Vagina (tissue), 2 donors: Measurements from ENCODE around the gene MST1R.

ENCODE experiments used
- CTCF ChIP-seq, 3 experiments: fragments of 450-650 bp in 2 of 3; fragments of 200-600 bp in 1 of 3; sonication (generic) in 1 of 3; IDR thresholded peaks; one replicate each; pipeline ENCODE4 v1.5.1; 2017 to 2019; ENCODE audit warnings: antibody characterized with exemption in 3 of 3, mild to moderate bottlenecking in 2 of 3, moderate library complexity in 2 of 3
- POLR2A ChIP-seq, 2 donors: fragments of 450-650 bp; IDR thresholded peaks; one replicate each; pipeline ENCODE4 v1.6.1; 2017; ENCODE audit warnings: antibody characterized with exemption in 2 of 2, mild to moderate bottlenecking in 2 of 2, moderate library complexity in 2 of 2
- POLR2AphosphoS5 ChIP-seq, 2 donors: sonication (generic); formaldehyde crosslinking; IDR thresholded peaks; one replicate each; pipeline ENCODE4 v1.9.0; 2017; ENCODE audit warnings: antibody characterized with exemption in 2 of 2, mild to moderate bottlenecking in 2 of 2, low read depth in 1 of 2; ENCODE audit not compliant: insufficient read depth in 1 of 2

GRCh38 chr3:49842843-49843517 is 60.7 kb downstream of the MST1R start:
- no peak for TF ChIP-seq CTCF (IDR thresholded peaks at IDR 0.05)
- no peak for TF ChIP-seq POLR2A (IDR thresholded peaks at IDR 0.05)
- no peak for TF ChIP-seq POLR2AphosphoS5 (IDR thresholded peaks at IDR 0.05; ENCODE audit: insufficient read depth in 1 of 2, low read depth in 1 of 2)
